ENCODE measurements around the gene SUSD4.

Gene SUSD4

GRCh38 chr1:223320959-223321358 lies 43.0 kb downstream of the SUSD4 start:
- Histone ChIP-seq H3K9ac (ENCODE audit: low read length) (no peak overlapping the region), H3K4me3 (ENCODE audit: low read length) (no peak overlapping the region), H3K36me3 (ENCODE audit: control insufficient read depth, insufficient read depth, low read length) (no peaks in the 10 kb centered on the region), H3K9me3 (ENCODE audit: control insufficient read depth, low read length) (no peaks in the 10 kb centered on the region), H3K27me3 (ENCODE audit: control insufficient read depth, insufficient read depth, low read length) (no peaks in the 10 kb centered on the region), H3K4me1 (ENCODE audit: control insufficient read depth, insufficient read depth, low read length) (no peaks in the 10 kb centered on the region)

DNA sequence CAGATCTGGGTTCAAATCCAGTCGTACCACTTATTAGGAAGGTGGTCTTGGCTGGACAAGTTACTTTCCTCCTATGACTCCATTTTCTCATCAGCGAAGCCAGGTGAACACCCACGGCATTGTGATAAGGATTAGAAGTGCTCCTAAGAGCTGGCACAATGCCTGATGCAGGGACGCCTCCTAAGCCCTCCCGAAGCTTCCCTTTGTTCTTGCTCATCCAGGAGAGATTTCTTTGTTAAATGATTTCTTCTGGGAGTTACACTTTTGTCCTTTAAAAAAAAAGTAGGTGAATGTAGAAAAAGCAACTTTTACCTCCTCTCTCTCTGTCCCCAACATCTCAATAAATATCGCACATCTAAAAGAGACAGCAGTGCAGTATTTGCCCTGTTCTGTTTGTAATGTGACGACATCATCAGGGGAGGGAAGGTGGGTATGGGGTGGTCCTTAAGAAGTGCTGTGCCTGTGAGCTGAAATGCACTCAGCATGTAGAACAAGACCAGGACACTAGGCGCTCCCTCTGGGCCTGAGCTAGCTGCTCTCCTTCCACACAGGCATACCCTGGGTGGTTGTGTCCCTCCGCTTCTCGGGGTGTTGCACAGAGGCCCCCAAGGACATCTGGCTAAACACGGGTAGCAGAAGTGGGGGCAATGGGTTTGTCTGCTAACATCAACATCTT lies 43.9 kb downstream of the SUSD4 start:
- Histone ChIP-seq H3K9ac (ENCODE audit: low read length) (no peak overlapping the region), H3K4me1 (ENCODE audit: control insufficient read depth, insufficient read depth, low read length) (no peaks in the 10 kb centered on the region), H3K27me3 (ENCODE audit: control insufficient read depth, insufficient read depth, low read length) (no peaks in the 10 kb centered on the region), H3K36me3 (ENCODE audit: control insufficient read depth, insufficient read depth, low read length) (no peaks in the 10 kb centered on the region), H3K4me3 (ENCODE audit: low read length) (no peak overlapping the region), H3K9me3 (ENCODE audit: control insufficient read depth, low read length) (no peaks in the 10 kb centered on the region)

GRCh38 chr1:223319398-223319797 lies 44.6 kb downstream of the SUSD4 start:
- Histone ChIP-seq H3K4me3 (ENCODE audit: low read length) (no peak overlapping the region), H3K4me1 (ENCODE audit: control insufficient read depth, insufficient read depth, low read length) (no peaks in the 10 kb centered on the region), H3K9me3 (ENCODE audit: control insufficient read depth, low read length) (no peaks in the 10 kb centered on the region), H3K36me3 (ENCODE audit: control insufficient read depth, insufficient read depth, low read length) (no peaks in the 10 kb centered on the region), H3K9ac (ENCODE audit: low read length) (no peak overlapping the region), H3K27me3 (ENCODE audit: control insufficient read depth, insufficient read depth, low read length) (no peaks in the 10 kb centered on the region)

GRCh38 chr1:223316082-223316481 lies 47.9 kb downstream of the SUSD4 start:
- Histone ChIP-seq H3K9ac (ENCODE audit: low read length) (no peak overlapping the region), H3K36me3 (ENCODE audit: control insufficient read depth, insufficient read depth, low read length) (no peaks in the 10 kb centered on the region), H3K4me1 (ENCODE audit: control insufficient read depth, insufficient read depth, low read length) (no peaks in the 10 kb centered on the region), H3K27me3 (ENCODE audit: control insufficient read depth, insufficient read depth, low read length) (no peaks in the 10 kb centered on the region), H3K9me3 (ENCODE audit: control insufficient read depth, low read length) (no peaks in the 10 kb centered on the region), H3K4me3 (ENCODE audit: low read length) (no peak overlapping the region)

DNA sequence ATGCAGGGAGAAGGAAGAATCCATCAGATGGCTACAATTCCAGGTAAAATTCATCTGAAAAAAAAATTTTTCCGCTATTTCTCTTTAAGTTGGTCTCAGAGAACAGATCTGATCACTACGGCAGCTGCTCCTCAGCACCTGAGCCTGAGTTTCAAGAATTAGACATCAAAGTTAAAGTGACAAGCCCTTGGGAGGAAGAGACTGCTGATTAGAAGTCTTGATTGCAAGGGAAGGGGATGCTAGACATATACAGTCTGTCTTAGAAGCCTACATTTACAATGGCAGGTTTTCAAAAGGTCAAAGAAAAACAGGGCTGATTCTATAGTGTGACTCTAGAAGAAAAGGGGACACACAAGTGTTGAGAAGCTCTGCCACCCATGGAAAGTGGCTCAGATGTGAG lies 48.3 kb downstream of the SUSD4 start:
- no peak overlapping the region for H3K9ac ChIP-seq (ENCODE audit: low read length)
- H3K4me3 ChIP-seq (ENCODE audit: low read length), result no peak overlapping the region
- no peaks in the 10 kb centered on the region for H3K36me3 ChIP-seq (ENCODE audit: control insufficient read depth, insufficient read depth, low read length)
- no peaks in the 10 kb centered on the region for H3K4me1 ChIP-seq (ENCODE audit: control insufficient read depth, insufficient read depth, low read length)
- no peaks in the 10 kb centered on the region for H3K27me3 ChIP-seq (ENCODE audit: control insufficient read depth, insufficient read depth, low read length)
- H3K9me3 ChIP-seq (ENCODE audit: control insufficient read depth, low read length), result no peaks in the 10 kb centered on the region

- no peaks in the 10 kb centered on the region for H3K27me3 ChIP-seq (ENCODE audit: control insufficient read depth, insufficient read depth, low read length)
- no peaks in the 10 kb centered on the region for H3K9me3 ChIP-seq (ENCODE audit: control insufficient read depth, low read length)
- H3K36me3 ChIP-seq (ENCODE audit: control insufficient read depth, insufficient read depth, low read length), result no peaks in the 10 kb centered on the region
- no peak overlapping the region for H3K4me3 ChIP-seq (ENCODE audit: low read length)
- H3K4me1 ChIP-seq (ENCODE audit: control insufficient read depth, insufficient read depth, low read length), result no peaks in the 10 kb centered on the region
- H3K9ac ChIP-seq (ENCODE audit: low read length), result no peak overlapping the region
These were observed 50.6 kb downstream of the SUSD4 start for GRCh38 chr1:223313415-223313754.

GRCh38 chr1:223312705-223313414 lies 51.1 kb downstream of the SUSD4 start:
- H3K27me3 ChIP-seq (ENCODE audit: control insufficient read depth, insufficient read depth, low read length), result no peaks in the 10 kb centered on the region
- no peaks in the 10 kb centered on the region for H3K9me3 ChIP-seq (ENCODE audit: control insufficient read depth, low read length)
- no peak overlapping the region for H3K4me3 ChIP-seq (ENCODE audit: low read length)
- no peaks in the 10 kb centered on the region for H3K36me3 ChIP-seq (ENCODE audit: control insufficient read depth, insufficient read depth, low read length)
- H3K4me1 ChIP-seq (ENCODE audit: control insufficient read depth, insufficient read depth, low read length), result no peaks in the 10 kb centered on the region
- H3K9ac ChIP-seq (ENCODE audit: low read length), result no peak overlapping the region

GRCh38 chr1:223312273-223312672 lies 51.7 kb downstream of the SUSD4 start:
- H3K4me1 ChIP-seq (ENCODE audit: control insufficient read depth, insufficient read depth, low read length), result no peaks in the 10 kb centered on the region
- H3K27me3 ChIP-seq (ENCODE audit: control insufficient read depth, insufficient read depth, low read length), result no peaks in the 10 kb centered on the region
- no peak overlapping the region for H3K9ac ChIP-seq (ENCODE audit: low read length)
- H3K9me3 ChIP-seq (ENCODE audit: control insufficient read depth, low read length), result no peaks in the 10 kb centered on the region
- H3K36me3 ChIP-seq (ENCODE audit: control insufficient read depth, insufficient read depth, low read length), result no peaks in the 10 kb centered on the region
- no peak overlapping the region for H3K4me3 ChIP-seq (ENCODE audit: low read length)

DNA sequence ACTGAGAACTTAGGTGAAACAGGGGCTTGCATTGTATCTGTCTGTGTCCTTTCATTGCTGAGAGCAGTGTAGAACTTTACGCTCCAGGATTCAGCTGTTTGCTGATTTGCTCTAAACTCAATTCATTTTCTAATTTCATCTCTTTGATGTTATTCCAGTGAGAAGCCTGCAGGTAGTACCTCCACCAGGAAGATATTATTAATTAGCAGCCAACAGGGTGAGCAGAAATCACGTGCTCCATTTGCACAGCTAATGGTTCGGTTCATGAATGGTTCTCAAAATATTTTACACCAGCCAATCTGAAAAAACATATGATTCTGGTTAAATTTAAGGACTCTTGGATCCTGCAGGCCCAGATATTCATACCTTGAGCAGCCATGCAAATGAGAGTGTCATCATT lies 52.1 kb downstream of the SUSD4 start:
- Histone ChIP-seq H3K27me3 (ENCODE audit: control insufficient read depth, insufficient read depth, low read length) (no peaks in the 10 kb centered on the region), H3K4me1 (ENCODE audit: control insufficient read depth, insufficient read depth, low read length) (no peaks in the 10 kb centered on the region), H3K4me3 (ENCODE audit: low read length) (no peak overlapping the region), H3K36me3 (ENCODE audit: control insufficient read depth, insufficient read depth, low read length) (no peaks in the 10 kb centered on the region), H3K9me3 (ENCODE audit: control insufficient read depth, low read length) (no peaks in the 10 kb centered on the region), H3K9ac (ENCODE audit: low read length) (no peak overlapping the region)

GRCh38 chr1:223308136-223308535 lies 55.8 kb downstream of the SUSD4 start:
- no peaks in the 10 kb centered on the region for H3K4me1 ChIP-seq (ENCODE audit: control insufficient read depth, insufficient read depth, low read length)
- no peak overlapping the region for H3K4me3 ChIP-seq (ENCODE audit: low read length)
- H3K27me3 ChIP-seq (ENCODE audit: control insufficient read depth, insufficient read depth, low read length), result no peaks in the 10 kb centered on the region
- no peaks in the 10 kb centered on the region for H3K36me3 ChIP-seq (ENCODE audit: control insufficient read depth, insufficient read depth, low read length)
- no peak overlapping the region for H3K9ac ChIP-seq (ENCODE audit: low read length)
- no peaks in the 10 kb centered on the region for H3K9me3 ChIP-seq (ENCODE audit: control insufficient read depth, low read length)

GRCh38 chr1:223307544-223307943 lies 56.4 kb downstream of the SUSD4 start:
- Histone ChIP-seq H3K9me3 (ENCODE audit: control insufficient read depth, low read length) (no peaks in the 10 kb centered on the region), H3K4me3 (ENCODE audit: low read length) (no peak overlapping the region), H3K4me1 (ENCODE audit: control insufficient read depth, insufficient read depth, low read length) (no peaks in the 10 kb centered on the region), H3K36me3 (ENCODE audit: control insufficient read depth, insufficient read depth, low read length) (no peaks in the 10 kb centered on the region), H3K27me3 (ENCODE audit: control insufficient read depth, insufficient read depth, low read length) (no peaks in the 10 kb centered on the region), H3K9ac (ENCODE audit: low read length) (no peak overlapping the region)

- Histone ChIP-seq H3K9ac (ENCODE audit: low read length) (no peak overlapping the region), H3K4me3 (ENCODE audit: low read length) (no peak overlapping the region), H3K4me1 (ENCODE audit: control insufficient read depth, insufficient read depth, low read length) (no peaks in the 10 kb centered on the region), H3K9me3 (ENCODE audit: control insufficient read depth, low read length) (no peaks in the 10 kb centered on the region), H3K36me3 (ENCODE audit: control insufficient read depth, insufficient read depth, low read length) (no peaks in the 10 kb centered on the region), H3K27me3 (ENCODE audit: control insufficient read depth, insufficient read depth, low read length) (no peaks in the 10 kb centered on the region)
These were observed 59.0 kb downstream of the SUSD4 start for GRCh38 chr1:223304931-223305330.

Measured in mucosa of stomach (tissue), 1 donor.